Activated naive CD4-positive, alpha-beta T cell treated with anti-CD3 and anti-CD28 coated beads for 36 hours (primary cell): Measurements from ENCODE around the gene COP1. TPM values are rescaled to one million over a fixed set of nuclear protein-coding genes. Genes with fewer than 3 reads are reported as not detected.
"Not testable (repeated sequence)": the region's sequence is repeated elsewhere in the genome, so short reads cannot be mapped to it uniquely, and the experiment has no call there.

Experiments used
- CTCF ChIA-PET: fragments of 350-600 bp; sonication (Branson Sonifier 250); formaldehyde crosslinking; loops from one replicate; lab custom pipeline; 2021; ENCODE audit warnings: antibody characterized with exemption; lab: Charles Lee
- DNase-seq: peaks from one replicate; pipeline ENCODE4 v3.0.0-alpha.2; 2020
- H3K27ac Mint-ChIP-seq: one replicate; pipeline ENCODE4 v1.8.0; 2021; ENCODE audit warnings: mild to moderate bottlenecking, mixed read lengths
- H3K27me3 Mint-ChIP-seq: one replicate; pipeline ENCODE4 v1.8.0; 2021; ENCODE audit warnings: low read depth, mixed read lengths
- H3K36me3 Mint-ChIP-seq: one replicate; pipeline ENCODE4 v1.8.0; 2021; ENCODE audit warnings: low read depth, mixed read lengths
- H3K4me1 Mint-ChIP-seq: one replicate; pipeline ENCODE4 v1.8.0; 2021; ENCODE audit warnings: low read depth, mixed read lengths
- H3K4me3 Mint-ChIP-seq: one replicate; pipeline ENCODE4 v1.8.0; 2021; ENCODE audit warnings: mild to moderate bottlenecking, moderate library complexity, mixed read lengths
- H3K9me3 Mint-ChIP-seq: one replicate; pipeline ENCODE4 v1.8.0; 2021; ENCODE audit warnings: mixed read lengths
- intact Hi-C: fragments of 100-400 bp; cut with micrococcal nuclease; formaldehyde crosslinking; loops from one replicate; pipeline ENCODE4 v1.15.1; 2023
- total RNA-seq, 2 experiments: library from RNA; stranded (reverse); gene quantifications; one replicate each; pipeline ENCODE4 v1.2.3, GENCODE V29; 2021

Gene COP1
- total RNA-seq, 2 experiments from 2014 or later = 37.4 to 37.6 TPM

DNA sequence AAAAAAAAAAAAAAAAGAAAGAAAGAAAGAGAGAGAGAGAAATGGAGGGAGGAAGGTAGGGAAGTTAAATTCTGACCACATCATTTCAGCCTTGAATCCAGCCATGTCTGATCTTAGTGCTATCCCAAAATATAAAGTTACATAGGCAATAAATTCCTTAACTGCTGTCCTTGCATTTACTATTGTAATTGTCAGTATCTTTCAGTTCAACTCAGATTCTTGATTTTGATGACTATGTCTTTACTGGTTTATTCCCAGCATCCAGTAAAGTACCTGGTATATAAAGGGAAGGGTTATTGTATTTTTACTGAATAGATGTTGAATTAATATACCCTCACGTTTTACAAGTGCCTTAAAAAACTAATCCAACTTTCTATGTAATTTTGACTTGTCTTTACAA is 8.9 kb upstream of the COP1 start:
- peaks cover 15% of the 10 kb centered on the region for H3K27me3 Mint-ChIP-seq
- H3K9me3 Mint-ChIP-seq = peaks cover 4% of the 10 kb centered on the region
- no peaks in the 10 kb centered on the region for H3K36me3 Mint-ChIP-seq
- DNase-seq = no peak
- intact Hi-C loops = no loop called here
- CTCF ChIA-PET = no interaction called here
- peaks cover 2% of the 10 kb centered on the region for H3K4me1 Mint-ChIP-seq
- no peak overlapping the region for H3K4me3 Mint-ChIP-seq
- no peak overlapping the region for H3K27ac Mint-ChIP-seq

GRCh38 chr1:176211396-176212165 is 4.5 kb upstream of the COP1 start:
- Mint-ChIP-seq H3K27ac (no peak overlapping the region), H3K4me3 (no peak overlapping the region), H3K9me3 (no peaks in the 10 kb centered on the region), H3K4me1 (peaks cover 6% of the 10 kb centered on the region), H3K27me3 (peaks cover 8% of the 10 kb centered on the region), H3K36me3 (peaks cover 7% of the 10 kb centered on the region)
- intact Hi-C loops = no loop called here
- DNase-seq = no peak
- CTCF ChIA-PET = no interaction called here

GRCh38 chr1:176208034-176208433 is 948 bp upstream of the COP1 start:
- Mint-ChIP-seq H3K27ac (peak overlapping the region; percentile 98), H3K27me3 (no peaks in the 10 kb centered on the region), H3K36me3 (peaks cover 18% of the 10 kb centered on the region), H3K4me3 (peak overlapping the region; percentile 98), H3K9me3 (no peaks in the 10 kb centered on the region), H3K4me1 (peaks cover 24% of the 10 kb centered on the region)
- intact Hi-C loops = loop anchor here (5.0 kb wide), 2 partner anchors 86 to 1186 kb away; partner anchors contain the start of gene MRPS14
- no peak for DNase-seq
- CTCF ChIA-PET = no interaction called here

- Mint-ChIP-seq H3K36me3 (peaks cover 22% of the 10 kb centered on the region), H3K4me3 (peak overlapping the region; percentile 98), H3K27me3 (no peaks in the 10 kb centered on the region), H3K9me3 (no peaks in the 10 kb centered on the region), H3K4me1 (peaks cover 36% of the 10 kb centered on the region), H3K27ac (peak overlapping the region; percentile 96)
- intact Hi-C loops = loop anchor here (2.0 to 5.0 kb wide), 4 partner anchors 84 to 1207 kb away; partner anchors contain the start of genes CACYBP and MRPS14
- CTCF ChIA-PET = no interaction called here
- DNase-seq = peak; percentile 53
Measured at GRCh38 chr1:176206006-176206960, 803 bp downstream of the COP1 start.

DNA sequence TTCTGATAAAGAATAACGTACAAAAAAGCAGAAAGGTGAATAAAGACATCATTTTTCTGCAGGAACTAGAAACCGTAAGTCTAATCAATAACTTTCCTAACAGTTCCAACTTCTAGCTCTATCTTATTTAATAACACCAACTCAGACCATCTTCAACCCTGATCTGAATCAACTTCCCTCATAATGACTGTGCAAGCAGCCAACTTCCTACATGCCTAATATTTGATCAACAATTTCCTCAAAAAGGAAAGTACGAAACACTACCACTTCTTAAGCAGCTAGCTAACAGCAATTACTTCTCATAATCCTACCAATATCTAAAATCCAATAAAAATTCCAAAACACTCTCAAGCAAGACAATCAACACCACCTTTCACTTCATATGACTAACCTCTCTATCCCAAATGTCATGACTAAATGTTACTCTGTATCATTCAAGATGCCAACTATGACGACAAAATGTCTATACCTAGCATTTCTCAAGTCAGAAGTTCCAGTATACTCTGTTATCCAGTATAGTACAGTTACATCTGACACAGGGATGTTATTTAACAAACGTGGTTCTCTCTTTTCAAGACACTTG is 1.7 kb downstream of the COP1 start:
- no peaks in the 10 kb centered on the region for H3K9me3 Mint-ChIP-seq

DNA sequence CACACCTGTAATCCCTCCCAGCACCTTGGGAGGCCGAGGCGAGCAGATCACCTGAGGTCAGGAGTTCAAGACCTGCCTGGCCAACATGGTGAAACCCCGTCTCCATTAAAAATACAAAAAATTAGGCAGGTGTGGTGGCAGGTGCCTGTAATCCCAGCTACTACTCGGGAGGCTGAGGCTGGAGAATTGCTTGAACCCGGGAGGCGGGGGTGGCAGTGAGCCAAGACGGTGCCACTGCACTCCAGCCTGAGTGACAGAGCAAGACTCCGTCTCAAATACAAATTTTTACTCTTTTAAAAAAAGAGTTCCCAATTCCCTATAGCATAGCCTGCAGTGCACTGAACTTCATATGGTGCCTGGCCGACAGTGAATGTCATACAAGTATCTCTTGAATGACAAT is 2.4 kb downstream of the COP1 start:
- CTCF ChIA-PET, H3K27ac Mint-ChIP-seq, DNase-seq, H3K27me3 Mint-ChIP-seq, H3K9me3 Mint-ChIP-seq: not testable (repeated sequence)
- intact Hi-C loops = loop anchor here (1.0 to 5.0 kb wide), 5 partner anchors 11 to 1182 kb away; partner anchors contain the start of gene MRPS14
- H3K4me1 Mint-ChIP-seq = peaks cover 46% of the 10 kb centered on the region
- H3K4me3 Mint-ChIP-seq = peak overlapping the region; percentile 94
- H3K36me3 Mint-ChIP-seq = peaks cover 19% of the 10 kb centered on the region

More for the DNA sequence above, 1.7 kb downstream of the COP1 start:
- Mint-ChIP-seq H3K27ac (peak overlapping the region; percentile 96), H3K36me3 (peaks cover 21% of the 10 kb centered on the region), H3K4me1 (peaks cover 39% of the 10 kb centered on the region), H3K4me3 (peak overlapping the region; percentile 94), H3K27me3 (no peaks in the 10 kb centered on the region)
- intact Hi-C loops = loop anchor here (1.0 to 5.0 kb wide), 5 partner anchors 12 to 1183 kb away; partner anchors contain the start of gene MRPS14
- CTCF ChIA-PET = no interaction called here
- DNase-seq = no peak

GRCh38 chr1:176203735-176204134 is 3.4 kb downstream of the COP1 start:
- no peak for DNase-seq
- CTCF ChIA-PET = no interaction called here
- Mint-ChIP-seq H3K4me3 (peak overlapping the region; percentile 6), H3K9me3 (no peaks in the 10 kb centered on the region), H3K27ac (no peak overlapping the region), H3K4me1 (peaks cover 53% of the 10 kb centered on the region), H3K27me3 (no peaks in the 10 kb centered on the region), H3K36me3 (peaks cover 20% of the 10 kb centered on the region)
- intact Hi-C loops = no loop called here

- H3K4me3 Mint-ChIP-seq = peak overlapping the region; percentile 4
- intact Hi-C loops = no loop called here
- DNase-seq = no peak
- CTCF ChIA-PET = no interaction called here
- peaks cover 20% of the 10 kb centered on the region for H3K36me3 Mint-ChIP-seq
- H3K27me3 Mint-ChIP-seq = no peaks in the 10 kb centered on the region
- no peaks in the 10 kb centered on the region for H3K9me3 Mint-ChIP-seq
- peaks cover 63% of the 10 kb centered on the region for H3K4me1 Mint-ChIP-seq
- H3K27ac Mint-ChIP-seq = no peak overlapping the region
Measured at GRCh38 chr1:176201568-176201967, 5.5 kb downstream of the COP1 start.

- H3K4me3 Mint-ChIP-seq = no peak overlapping the region
- no peak overlapping the region for H3K27ac Mint-ChIP-seq
- no peak for DNase-seq
- H3K4me1 Mint-ChIP-seq = peaks cover 71% of the 10 kb centered on the region
- peaks cover 11% of the 10 kb centered on the region for H3K36me3 Mint-ChIP-seq
- no peaks in the 10 kb centered on the region for H3K27me3 Mint-ChIP-seq
- intact Hi-C loops = no loop called here
- H3K9me3 Mint-ChIP-seq = no peaks in the 10 kb centered on the region
- CTCF ChIA-PET = interaction anchor here (1.0 kb wide), 1 partner anchor 38 kb away, joined by 4 read pairs; no protein-coding TSS in a partner anchor
Measured at GRCh38 chr1:176199707-176200106, 7.4 kb downstream of the COP1 start.

- H3K9me3 Mint-ChIP-seq = no peaks in the 10 kb centered on the region
- peaks cover 72% of the 10 kb centered on the region for H3K4me1 Mint-ChIP-seq
- DNase-seq = no peak
- CTCF ChIA-PET = interaction anchor here (1.0 kb wide), 1 partner anchor 37 kb away, joined by 4 read pairs; no protein-coding TSS in a partner anchor
- H3K27me3 Mint-ChIP-seq = no peaks in the 10 kb centered on the region
- no peak overlapping the region for H3K4me3 Mint-ChIP-seq
- peaks cover 9% of the 10 kb centered on the region for H3K36me3 Mint-ChIP-seq
- intact Hi-C loops = no loop called here
- H3K27ac Mint-ChIP-seq = no peak overlapping the region
Measured at GRCh38 chr1:176198413-176198812, 8.7 kb downstream of the COP1 start.

DNA sequence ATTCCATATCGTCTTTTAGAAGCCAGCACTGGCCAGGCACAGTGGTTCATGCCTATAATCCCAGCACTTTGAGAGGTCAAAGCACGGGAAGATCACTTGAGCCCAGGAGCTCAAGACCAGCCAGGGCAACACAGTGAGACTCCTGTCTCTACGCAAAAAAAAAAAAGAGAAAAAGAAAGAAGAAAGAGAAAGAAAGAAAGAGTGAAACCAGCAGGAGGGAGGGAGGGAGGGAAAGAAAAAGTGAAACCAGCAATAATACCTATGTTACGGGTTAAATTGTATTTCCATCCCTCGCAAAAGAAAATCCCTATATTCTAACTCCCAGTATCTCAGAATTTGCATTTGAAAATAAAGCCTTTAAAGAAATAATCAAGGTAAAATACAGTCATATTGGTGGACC is 10.4 kb downstream of the COP1 start:
- intact Hi-C loops = no loop called here

DNA sequence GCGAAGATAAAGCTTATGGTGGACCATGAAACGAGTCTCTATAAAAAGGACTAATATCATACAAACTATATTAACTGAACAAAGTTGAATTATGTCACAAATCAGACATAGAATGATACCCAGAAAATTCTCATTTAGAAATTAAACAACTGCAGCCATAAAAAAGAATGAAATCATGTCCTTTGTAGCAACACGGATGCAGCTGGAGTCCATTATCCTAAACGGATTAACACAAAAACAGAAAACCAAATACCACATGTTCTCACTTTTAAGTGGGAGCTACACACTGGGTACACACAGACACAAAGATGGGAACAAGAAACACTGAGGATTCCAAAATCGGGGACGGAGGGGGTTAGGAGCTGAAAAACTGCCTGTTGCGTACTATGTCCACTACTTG is 11.5 kb downstream of the COP1 start:
- H3K4me1 Mint-ChIP-seq = peaks cover 74% of the 10 kb centered on the region
- intact Hi-C loops = no loop called here
- no peaks in the 10 kb centered on the region for H3K27me3 Mint-ChIP-seq
- peaks cover 12% of the 10 kb centered on the region for H3K36me3 Mint-ChIP-seq
- H3K27ac Mint-ChIP-seq = no peak overlapping the region
- peak overlapping the region; percentile 41 for H3K4me3 Mint-ChIP-seq
- CTCF ChIA-PET = no interaction called here
- H3K9me3 Mint-ChIP-seq = no peaks in the 10 kb centered on the region
- no peak for DNase-seq

More for the DNA sequence above, 10.4 kb downstream of the COP1 start:
- CTCF ChIA-PET = no interaction called here
- no peak for DNase-seq
- no peaks in the 10 kb centered on the region for H3K27me3 Mint-ChIP-seq
- peak overlapping the region; percentile 54 for H3K4me3 Mint-ChIP-seq
- H3K9me3 Mint-ChIP-seq = no peaks in the 10 kb centered on the region
- peak overlapping the region; percentile 41 for H3K27ac Mint-ChIP-seq
- H3K36me3 Mint-ChIP-seq = peaks cover 11% of the 10 kb centered on the region
- H3K4me1 Mint-ChIP-seq = peaks cover 75% of the 10 kb centered on the region
